Activated CD8-positive, alpha-beta T cell treated with anti-CD3 and anti-CD28 coated beads for 36 hours (primary cell): ENCODE data around the gene BSCL2. TPM values are rescaled to one million over a fixed set of nuclear protein-coding genes. Genes with fewer than 3 reads are reported as not detected.

Experiments
- ATAC-seq: fragments of 200-7000 bp; cut with Tn5 transposase; one replicate; pipeline ENCODE4 v1.10.0; 2021; ENCODE audit warnings: mild to moderate bottlenecking, moderate library complexity
- CTCF ChIA-PET: fragments of 350-600 bp; sonication (Branson Sonifier 250); formaldehyde crosslinking; loops from one replicate; lab custom pipeline; 2021; ENCODE audit warnings: antibody characterized with exemption; lab: Charles Lee
- POLR2A ChIA-PET: fragments of 350-600 bp; sonication (Branson Sonifier 250); formaldehyde crosslinking; loops from one replicate; lab custom pipeline; 2021; ENCODE audit warnings: antibody characterized with exemption; lab: Charles Lee
- DNase-seq: peaks from one replicate; pipeline ENCODE4 v3.0.0-alpha.2; 2020
- H3K27ac Mint-ChIP-seq: one replicate; pipeline ENCODE4 v1.8.0; 2021; ENCODE audit warnings: mild to moderate bottlenecking, mixed read lengths
- H3K27me3 Mint-ChIP-seq: one replicate; pipeline ENCODE4 v1.8.0; 2021; ENCODE audit warnings: mixed read lengths
- H3K36me3 Mint-ChIP-seq: one replicate; pipeline ENCODE4 v1.8.0; 2021; ENCODE audit warnings: low read depth, mixed read lengths
- H3K4me1 Mint-ChIP-seq: one replicate; pipeline ENCODE4 v1.8.0; 2021; ENCODE audit warnings: low read depth, mixed read lengths
- H3K4me3 Mint-ChIP-seq: one replicate; pipeline ENCODE4 v1.8.0; 2021; ENCODE audit warnings: mild to moderate bottlenecking, moderate library complexity, mixed read lengths
- H3K9me3 Mint-ChIP-seq: one replicate; pipeline ENCODE4 v1.8.0; 2021; ENCODE audit warnings: mixed read lengths
- intact Hi-C: fragments of 100-400 bp; cut with micrococcal nuclease; formaldehyde crosslinking; loops from one replicate; pipeline ENCODE4 v1.10.0; 2022
- total RNA-seq, 2 experiments: library from RNA; stranded (reverse); gene quantifications; one replicate each; pipeline ENCODE4 v1.2.3, GENCODE V29; 2021
- TF ChIP-seq, protein P1 (sequence below): fragments of 200-600 bp; IDR thresholded peaks from one replicate; pipeline ENCODE4 v1.8.0; 2022; ENCODE audit warnings: antibody characterized with exemption, mild to moderate bottlenecking

Gene BSCL2
- total RNA-seq, 2 experiments from 2014 or later, result 22.1 to 24.1 TPM

- TF ChIP-seq, protein P1, sequence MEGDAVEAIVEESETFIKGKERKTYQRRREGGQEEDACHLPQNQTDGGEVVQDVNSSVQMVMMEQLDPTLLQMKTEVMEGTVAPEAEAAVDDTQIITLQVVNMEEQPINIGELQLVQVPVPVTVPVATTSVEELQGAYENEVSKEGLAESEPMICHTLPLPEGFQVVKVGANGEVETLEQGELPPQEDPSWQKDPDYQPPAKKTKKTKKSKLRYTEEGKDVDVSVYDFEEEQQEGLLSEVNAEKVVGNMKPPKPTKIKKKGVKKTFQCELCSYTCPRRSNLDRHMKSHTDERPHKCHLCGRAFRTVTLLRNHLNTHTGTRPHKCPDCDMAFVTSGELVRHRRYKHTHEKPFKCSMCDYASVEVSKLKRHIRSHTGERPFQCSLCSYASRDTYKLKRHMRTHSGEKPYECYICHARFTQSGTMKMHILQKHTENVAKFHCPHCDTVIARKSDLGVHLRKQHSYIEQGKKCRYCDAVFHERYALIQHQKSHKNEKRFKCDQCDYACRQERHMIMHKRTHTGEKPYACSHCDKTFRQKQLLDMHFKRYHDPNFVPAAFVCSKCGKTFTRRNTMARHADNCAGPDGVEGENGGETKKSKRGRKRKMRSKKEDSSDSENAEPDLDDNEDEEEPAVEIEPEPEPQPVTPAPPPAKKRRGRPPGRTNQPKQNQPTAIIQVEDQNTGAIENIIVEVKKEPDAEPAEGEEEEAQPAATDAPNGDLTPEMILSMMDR, result no peak
- ChIA-PET POLR2A (interaction anchor here (0.6 to 6.3 kb wide), 29 partner anchors 11 to 174 kb away, joined by 3 to 41 read pairs (median 4); partner anchors contain the start of genes B3GAT3, C11orf98, CSKMT and GANAB), CTCF (interaction anchor here (1.0 to 2.5 kb wide), 6 partner anchors 9 to 78 kb away, joined by 3 to 13 read pairs (median 3); partner anchors contain the start of genes HNRNPUL2, LBHD1, TMEM179B and UQCC3)
- intact Hi-C loops, result no loop called here
- Mint-ChIP-seq H3K9me3 (no peaks in the 10 kb centered on the region), H3K36me3 (peaks cover 54% of the 10 kb centered on the region), H3K4me3 (peak overlapping the region; percentile 91), H3K27me3 (no peaks in the 10 kb centered on the region), H3K27ac (peak overlapping the region; percentile 99), H3K4me1 (peaks cover 67% of the 10 kb centered on the region)
- DNase-seq (peak; percentile 99), ATAC-seq (peak; percentile 83)
Measured at GRCh38 chr11:62709247-62710000, 2.2 kb upstream of the BSCL2 start.

GRCh38 chr11:62708793-62709192 lies 1.6 kb upstream of the BSCL2 start:
- ChIA-PET CTCF (interaction anchor here (1.0 to 2.5 kb wide), 9 partner anchors 10 to 314 kb away, joined by 3 to 13 read pairs (median 3); partner anchors contain the start of genes HNRNPUL2, LBHD1, ROM1 and TMEM179B), POLR2A (interaction anchor here (0.6 to 6.3 kb wide), 29 partner anchors 12 to 175 kb away, joined by 3 to 41 read pairs (median 4); partner anchors contain the start of genes B3GAT3, C11orf98, CSKMT and GANAB)
- H3K4me3 Mint-ChIP-seq, result peak overlapping the region; percentile 91
- intact Hi-C loops, result no loop called here
- H3K27ac Mint-ChIP-seq, result peak overlapping the region; percentile 99
- DNase-seq (peak; percentile 76), ATAC-seq (peak; percentile 40)
- H3K9me3 Mint-ChIP-seq, result no peaks in the 10 kb centered on the region
- no peaks in the 10 kb centered on the region for H3K27me3 Mint-ChIP-seq
- H3K36me3 Mint-ChIP-seq, result peaks cover 50% of the 10 kb centered on the region
- peaks cover 61% of the 10 kb centered on the region for H3K4me1 Mint-ChIP-seq
- TF ChIP-seq, protein P1, result no peak

DNA sequence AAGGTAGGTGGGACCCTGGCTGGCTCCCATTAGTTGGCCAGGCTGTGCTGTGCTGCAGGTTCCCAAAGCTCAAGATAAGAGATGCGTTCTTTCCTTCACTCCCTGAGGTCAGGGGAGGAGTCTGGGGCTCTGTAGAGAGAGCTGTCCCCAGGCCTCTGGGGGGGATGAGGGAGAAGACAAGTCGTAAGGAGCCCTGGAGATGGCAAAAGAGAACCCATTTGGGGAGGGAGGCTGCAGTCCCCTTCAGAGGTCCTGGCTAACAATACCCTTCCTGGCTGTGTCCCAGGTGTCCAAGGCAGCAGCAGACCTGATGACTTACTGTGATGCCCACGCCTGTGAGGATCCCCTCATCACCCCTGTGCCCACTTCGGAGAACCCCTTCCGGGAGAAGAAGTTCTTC lies 1.2 kb upstream of the BSCL2 start:
- ChIA-PET POLR2A (interaction anchor here (0.6 to 6.3 kb wide), 25 partner anchors 14 to 173 kb away, joined by 3 to 41 read pairs (median 5); partner anchors contain the start of genes B3GAT3, C11orf98, CSKMT and HNRNPUL2), CTCF (interaction anchor here (0.9 to 2.5 kb wide), 8 partner anchors 12 to 313 kb away, joined by 3 to 13 read pairs (median 4); partner anchors contain the start of genes HNRNPUL2, LBHD1, ROM1 and TMEM179B)
- TF ChIP-seq, protein P1, result no peak
- Mint-ChIP-seq H3K27ac (peak overlapping the region; percentile 99), H3K27me3 (no peaks in the 10 kb centered on the region), H3K4me1 (peaks cover 57% of the 10 kb centered on the region), H3K4me3 (peak overlapping the region; percentile 91), H3K36me3 (peaks cover 47% of the 10 kb centered on the region), H3K9me3 (no peaks in the 10 kb centered on the region)
- intact Hi-C loops, result no loop called here
- ATAC-seq (no peak), DNase-seq (no peak)

- ATAC-seq (no peak), DNase-seq (no peak)
- Mint-ChIP-seq H3K4me3 (peak overlapping the region; percentile 84), H3K27me3 (no peaks in the 10 kb centered on the region), H3K9me3 (no peaks in the 10 kb centered on the region), H3K4me1 (peaks cover 45% of the 10 kb centered on the region), H3K27ac (peak overlapping the region; percentile 7), H3K36me3 (peaks cover 42% of the 10 kb centered on the region)
- intact Hi-C loops, result no loop called here
- POLR2A ChIA-PET, result interaction anchor here (0.9 to 6.3 kb wide), 15 partner anchors 8 to 154 kb away, joined by 3 to 41 read pairs (median 5); partner anchors contain the start of genes HNRNPUL2, INTS5, LBHD1 and TTC9C
- TF ChIP-seq, protein P1, result no peak
- CTCF ChIA-PET, result interaction anchor here (1.2 to 2.9 kb wide), 6 partner anchors 12 to 282 kb away, joined by 3 to 12 read pairs (median 7); partner anchors contain the start of genes ROM1, TMEM179B and ZBTB3
Measured at GRCh38 chr11:62706850-62707247, 375 bp downstream of the BSCL2 start.
